Stimulated activated memory B cell treated with anti-CD40 and anti-IgM and Interleukin-4, amounts not matched to agents 10 μg/mL and 1 μg/mL and 100 μg/mL, for 72 hours (primary cell): ENCODE measurements around the gene FCHSD2.
A peak's percentile ranks its signal among the peaks of the same experiment; 100 is the strongest.
"Not testable (repeated sequence)": the region's sequence is repeated elsewhere in the genome, so short reads cannot be mapped to it uniquely, and the experiment has no call there.

Experiments used
- ATAC-seq: fragments of 150-1000 bp; cut with Tn5 transposase; 2 replicates; pipeline ENCODE4 v1.10.0; 2021
- H3K27ac Mint-ChIP-seq: one replicate; pipeline ENCODE4 v1.8.0; 2022; ENCODE audit warnings: mild to moderate bottlenecking, mixed read lengths
- H3K27me3 Mint-ChIP-seq: one replicate; pipeline ENCODE4 v1.8.0; 2022; ENCODE audit warnings: mixed read lengths
- H3K36me3 Mint-ChIP-seq: one replicate; pipeline ENCODE4 v1.8.0; 2022; ENCODE audit warnings: mixed read lengths
- H3K4me1 Mint-ChIP-seq: one replicate; pipeline ENCODE4 v1.8.0; 2022; ENCODE audit warnings: mixed read lengths
- H3K4me3 Mint-ChIP-seq: one replicate; pipeline ENCODE4 v1.8.0; 2022; ENCODE audit warnings: mild to moderate bottlenecking, moderate library complexity, mixed read lengths
- H3K9me3 Mint-ChIP-seq: one replicate; pipeline ENCODE4 v1.8.0; 2022; ENCODE audit warnings: mixed read lengths

Gene FCHSD2

GRCh38 chr11:72925656-72926055 lies 216.5 kb downstream of the FCHSD2 start:
- Mint-ChIP-seq H3K27me3 (no peaks in the 10 kb centered on the region), H3K4me1 (peaks cover 37% of the 10 kb centered on the region), H3K9me3 (no peaks in the 10 kb centered on the region), H3K27ac (peak overlapping the region; percentile 40), H3K36me3 (peaks cover 35% of the 10 kb centered on the region), H3K4me3 (no peak overlapping the region)
- no peak for ATAC-seq

- no peaks in the 10 kb centered on the region for H3K27me3 Mint-ChIP-seq
- peaks cover 44% of the 10 kb centered on the region for H3K4me1 Mint-ChIP-seq
- no peaks in the 10 kb centered on the region for H3K9me3 Mint-ChIP-seq
- peak overlapping the region; percentile 51 for H3K27ac Mint-ChIP-seq
- H3K4me3 Mint-ChIP-seq = no peak overlapping the region
- H3K36me3 Mint-ChIP-seq = peaks cover 42% of the 10 kb centered on the region
- ATAC-seq = no peak
These were observed 217.4 kb downstream of the FCHSD2 start for GRCh38 chr11:72924568-72925190.

- no peak overlapping the region for H3K27ac Mint-ChIP-seq
- no peak overlapping the region for H3K4me3 Mint-ChIP-seq
- no peaks in the 10 kb centered on the region for H3K27me3 Mint-ChIP-seq
- H3K36me3 Mint-ChIP-seq = peaks cover 47% of the 10 kb centered on the region
- H3K9me3 Mint-ChIP-seq = no peaks in the 10 kb centered on the region
- peaks cover 27% of the 10 kb centered on the region for H3K4me1 Mint-ChIP-seq
- no peak for ATAC-seq
These were observed 220.9 kb downstream of the FCHSD2 start for GRCh38 chr11:72921028-72921716.

GRCh38 chr11:72920001-72920400 lies 222.1 kb downstream of the FCHSD2 start:
- no peak overlapping the region for H3K27ac Mint-ChIP-seq
- H3K4me3 Mint-ChIP-seq = no peak overlapping the region
- no peaks in the 10 kb centered on the region for H3K27me3 Mint-ChIP-seq
- H3K36me3 Mint-ChIP-seq = peaks cover 54% of the 10 kb centered on the region
- H3K9me3 Mint-ChIP-seq = no peaks in the 10 kb centered on the region
- H3K4me1 Mint-ChIP-seq = peaks cover 16% of the 10 kb centered on the region
- no peak for ATAC-seq

- H3K4me1 Mint-ChIP-seq = peaks cover 12% of the 10 kb centered on the region
- ATAC-seq = no peak
These were observed 223.3 kb downstream of the FCHSD2 start for GRCh38 chr11:72918851-72919250.

GRCh38 chr11:72912253-72912652 lies 229.9 kb downstream of the FCHSD2 start:
- H3K4me1 Mint-ChIP-seq = no peaks in the 10 kb centered on the region
- no peak overlapping the region for H3K4me3 Mint-ChIP-seq
- H3K36me3 Mint-ChIP-seq = peaks cover 90% of the 10 kb centered on the region
- peaks cover 7% of the 10 kb centered on the region for H3K9me3 Mint-ChIP-seq
- ATAC-seq = no peak
- H3K27ac Mint-ChIP-seq = no peak overlapping the region
- H3K27me3 Mint-ChIP-seq = no peaks in the 10 kb centered on the region

More at GRCh38 chr11:72918851-72919250, 223.3 kb downstream of the FCHSD2 start:
- H3K27me3 Mint-ChIP-seq = no peaks in the 10 kb centered on the region
- no peak overlapping the region for H3K27ac Mint-ChIP-seq
- H3K36me3 Mint-ChIP-seq = peaks cover 66% of the 10 kb centered on the region
- no peaks in the 10 kb centered on the region for H3K9me3 Mint-ChIP-seq
- H3K4me3 Mint-ChIP-seq = no peak overlapping the region

- H3K27me3 Mint-ChIP-seq, ATAC-seq, H3K4me3 Mint-ChIP-seq, H3K4me1 Mint-ChIP-seq, H3K27ac Mint-ChIP-seq, H3K9me3 Mint-ChIP-seq: not testable (repeated sequence)
- peaks cover 92% of the 10 kb centered on the region for H3K36me3 Mint-ChIP-seq
These were observed 232.3 kb downstream of the FCHSD2 start for GRCh38 chr11:72909558-72910388.

- Mint-ChIP-seq H3K36me3 (peaks cover 86% of the 10 kb centered on the region), H3K9me3 (peaks cover 7% of the 10 kb centered on the region), H3K27ac (no peak overlapping the region), H3K4me3 (no peak overlapping the region), H3K4me1 (no peaks in the 10 kb centered on the region), H3K27me3 (no peaks in the 10 kb centered on the region)
- ATAC-seq = no peak
These were observed 234.0 kb downstream of the FCHSD2 start for GRCh38 chr11:72908032-72908676.

GRCh38 chr11:72904016-72904415 lies 238.1 kb downstream of the FCHSD2 start:
- no peak for ATAC-seq
- peaks cover 5% of the 10 kb centered on the region for H3K9me3 Mint-ChIP-seq
- H3K4me1 Mint-ChIP-seq = no peaks in the 10 kb centered on the region
- peak overlapping the region; percentile 13 for H3K27ac Mint-ChIP-seq
- no peaks in the 10 kb centered on the region for H3K27me3 Mint-ChIP-seq
- no peak overlapping the region for H3K4me3 Mint-ChIP-seq
- H3K36me3 Mint-ChIP-seq = peaks cover 58% of the 10 kb centered on the region

GRCh38 chr11:72901374-72901773 lies 240.7 kb downstream of the FCHSD2 start:
- H3K36me3 Mint-ChIP-seq = peaks cover 33% of the 10 kb centered on the region
- no peaks in the 10 kb centered on the region for H3K4me1 Mint-ChIP-seq
- H3K9me3 Mint-ChIP-seq = no peaks in the 10 kb centered on the region
- no peaks in the 10 kb centered on the region for H3K27me3 Mint-ChIP-seq
- H3K4me3 Mint-ChIP-seq = no peak overlapping the region
- peak overlapping the region; percentile 35 for H3K27ac Mint-ChIP-seq
- ATAC-seq = no peak

- Mint-ChIP-seq H3K9me3 (no peaks in the 10 kb centered on the region), H3K27ac (no peak overlapping the region), H3K4me3 (no peak overlapping the region), H3K27me3 (no peaks in the 10 kb centered on the region), H3K4me1 (no peaks in the 10 kb centered on the region), H3K36me3 (peaks cover 19% of the 10 kb centered on the region)
- ATAC-seq = no peak
These were observed 242.1 kb downstream of the FCHSD2 start for GRCh38 chr11:72900013-72900412.

- Mint-ChIP-seq H3K27ac (no peak overlapping the region), H3K4me3 (no peak overlapping the region), H3K36me3 (peaks cover 13% of the 10 kb centered on the region), H3K9me3 (no peaks in the 10 kb centered on the region), H3K27me3 (no peaks in the 10 kb centered on the region), H3K4me1 (no peaks in the 10 kb centered on the region)
- no peak for ATAC-seq
These were observed 242.9 kb downstream of the FCHSD2 start for GRCh38 chr11:72899238-72899637.

GRCh38 chr11:72897506-72897905 lies 244.6 kb downstream of the FCHSD2 start:
- H3K36me3 Mint-ChIP-seq = peaks cover 6% of the 10 kb centered on the region
- no peak overlapping the region for H3K27ac Mint-ChIP-seq
- H3K4me1 Mint-ChIP-seq = no peaks in the 10 kb centered on the region
- H3K9me3 Mint-ChIP-seq = no peaks in the 10 kb centered on the region
- no peaks in the 10 kb centered on the region for H3K27me3 Mint-ChIP-seq
- no peak for ATAC-seq
- H3K4me3 Mint-ChIP-seq = no peak overlapping the region

GRCh38 chr11:72896431-72896830 lies 245.7 kb downstream of the FCHSD2 start:
- H3K27ac Mint-ChIP-seq = no peak overlapping the region
- no peak overlapping the region for H3K4me3 Mint-ChIP-seq
- H3K36me3 Mint-ChIP-seq = peaks cover 13% of the 10 kb centered on the region
- no peaks in the 10 kb centered on the region for H3K4me1 Mint-ChIP-seq
- ATAC-seq = no peak
- H3K27me3 Mint-ChIP-seq = no peaks in the 10 kb centered on the region
- H3K9me3 Mint-ChIP-seq = no peaks in the 10 kb centered on the region

GRCh38 chr11:72890881-72891280 lies 251.2 kb downstream of the FCHSD2 start:
- Mint-ChIP-seq H3K27ac (no peak overlapping the region), H3K27me3 (no peaks in the 10 kb centered on the region), H3K9me3 (no peaks in the 10 kb centered on the region), H3K4me3 (no peak overlapping the region), H3K36me3 (peaks cover 39% of the 10 kb centered on the region), H3K4me1 (no peaks in the 10 kb centered on the region)
- no peak for ATAC-seq
